Mucosa of descending colon (tissue), 3 donors: Measurements from ENCODE around the gene ALDOC. TPM values are rescaled to one million over a fixed set of nuclear protein-coding genes. Genes with fewer than 3 reads are reported as not detected.

Experiments used
- ATAC-seq: fragments of 200-7000 bp; cut with Tn5 transposase; one replicate; pipeline ENCODE4 v1.9.1; 2020; ENCODE audit warnings: mild to moderate bottlenecking, moderate library complexity
- DNase-seq, 3 donors: peaks; one replicate each; pipeline ENCODE4 v3.0.0-alpha.2; 2020
- H3K36me3 ChIP-seq: fragments of 200-600 bp; one replicate; pipeline ENCODE4 v1.8.0; 2021; ENCODE audit warnings: low read depth, mild to moderate bottlenecking
- H3K4me1 ChIP-seq: fragments of 200-600 bp; one replicate; pipeline ENCODE4 v1.8.0; 2021; ENCODE audit warnings: low read depth, mild to moderate bottlenecking
- H3K4me3 ChIP-seq: fragments of 200-600 bp; one replicate; pipeline ENCODE4 v1.8.0; 2021; ENCODE audit warnings: mild to moderate bottlenecking
- H3K9me3 ChIP-seq: fragments of 200-600 bp; one replicate; pipeline ENCODE4 v1.8.0; 2021; ENCODE audit warnings: mild to moderate bottlenecking
- CTCF ChIP-seq: fragments of 200-600 bp; IDR thresholded peaks from one replicate; pipeline ENCODE4 v1.8.0; 2022; ENCODE audit warnings: antibody characterized with exemption, mild to moderate bottlenecking
- intact Hi-C, 2 donors: fragments of 100-400 bp; cut with DNase I in 1 of 2; cut with micrococcal nuclease in 1 of 2; formaldehyde crosslinking; loops; one replicate each; pipeline versions ENCODE4 v1.11.0 to v1.11.1; 2022; cut with DNase I, micrococcal nuclease
- total RNA-seq, 3 donors: library from RNA; stranded (reverse); fragmentation: NEBNext Ultra II Directional in 2 of 3; extraction: Animal tissue kit (Norgen Biotek cat#: 25700) in 2 of 3; gene quantifications; one replicate each; pipeline versions ENCODE4 v1.2.1 to v1.2.4, GENCODE V29; 2021 to 2023
- donor health status: DM: no; HTN: no; CAD: no; lungs with moderate emphysema.
- donor health status: DM: no; HTN: no; CAD: no.
- donor health status: DM: no; HTN: yes; CAD: no.

ALDOC gene
- total RNA-seq, 3 donors from 2014 or later: 15.3 to 25.4 (median 19.7) TPM

- no peak for ATAC-seq
- Histone ChIP-seq H3K36me3 (no peaks in the 10 kb centered on the region), H3K9me3 (no peaks in the 10 kb centered on the region), H3K4me1 (peaks cover 17% of the 10 kb centered on the region), H3K4me3 (no peak overlapping the region)
- no peak for TF ChIP-seq CTCF
- intact Hi-C loops: loop anchor here in 1 of 2 donors (5.0 kb wide), 1 partner anchor 38 kb away; no protein-coding TSS in a partner anchor
- DNase-seq: peak in 2 of 3 donors; percentile 35 to 38
Observed at GRCh38 chr17:28534740-28535375, 41.8 kb downstream of the ALDOC start.

GRCh38 chr17:28533091-28533807, 43.4 kb downstream of the ALDOC start:
- peak; percentile 52 to 59 (median 55) for DNase-seq

GRCh38 chr17:28532050-28532960, 44.4 kb downstream of the ALDOC start:
- no peaks in the 10 kb centered on the region for H3K9me3 ChIP-seq
- H3K4me1 ChIP-seq: peaks cover 27% of the 10 kb centered on the region
- intact Hi-C loops: no loop called here
- no peaks in the 10 kb centered on the region for H3K36me3 ChIP-seq
- H3K4me3 ChIP-seq: no peak overlapping the region
- DNase-seq (no peak), ATAC-seq (no peak)
- no peak for TF ChIP-seq CTCF

More at GRCh38 chr17:28533091-28533807, 43.4 kb downstream of the ALDOC start:
- intact Hi-C loops: no loop called here
- H3K9me3 ChIP-seq: no peaks in the 10 kb centered on the region
- H3K4me1 ChIP-seq: peaks cover 22% of the 10 kb centered on the region
- no peaks in the 10 kb centered on the region for H3K36me3 ChIP-seq
- TF ChIP-seq CTCF: no peak
- peak; percentile 55 for ATAC-seq
- no peak overlapping the region for H3K4me3 ChIP-seq

GRCh38 chr17:28530926-28531325, 45.8 kb downstream of the ALDOC start:
- Histone ChIP-seq H3K4me3 (no peak overlapping the region), H3K4me1 (peaks cover 24% of the 10 kb centered on the region), H3K36me3 (no peaks in the 10 kb centered on the region), H3K9me3 (no peaks in the 10 kb centered on the region)
- TF ChIP-seq CTCF: no peak
- intact Hi-C loops: no loop called here
- ATAC-seq: no peak
- DNase-seq: no peak

- no peaks in the 10 kb centered on the region for H3K9me3 ChIP-seq
- TF ChIP-seq CTCF: no peak
- H3K4me3 ChIP-seq: no peak overlapping the region
- ATAC-seq (no peak), DNase-seq (peak in 1 of 3 donors; percentile 6)
- H3K4me1 ChIP-seq: peaks cover 23% of the 10 kb centered on the region
- no peaks in the 10 kb centered on the region for H3K36me3 ChIP-seq
- intact Hi-C loops: no loop called here
Observed at GRCh38 chr17:28530250-28530649, 46.4 kb downstream of the ALDOC start.
